Suppressor macrophage treated with lipopolysaccharide for 4 hours (primary cell): ENCODE measurements around the gene BEST1.
A peak's percentile ranks its signal among the peaks of the same experiment; 100 is the strongest.

Source experiments
- DNase-seq: peaks from one replicate; pipeline ENCODE4 v3.0.0-alpha.2; 2020

BEST1 gene

DNA sequence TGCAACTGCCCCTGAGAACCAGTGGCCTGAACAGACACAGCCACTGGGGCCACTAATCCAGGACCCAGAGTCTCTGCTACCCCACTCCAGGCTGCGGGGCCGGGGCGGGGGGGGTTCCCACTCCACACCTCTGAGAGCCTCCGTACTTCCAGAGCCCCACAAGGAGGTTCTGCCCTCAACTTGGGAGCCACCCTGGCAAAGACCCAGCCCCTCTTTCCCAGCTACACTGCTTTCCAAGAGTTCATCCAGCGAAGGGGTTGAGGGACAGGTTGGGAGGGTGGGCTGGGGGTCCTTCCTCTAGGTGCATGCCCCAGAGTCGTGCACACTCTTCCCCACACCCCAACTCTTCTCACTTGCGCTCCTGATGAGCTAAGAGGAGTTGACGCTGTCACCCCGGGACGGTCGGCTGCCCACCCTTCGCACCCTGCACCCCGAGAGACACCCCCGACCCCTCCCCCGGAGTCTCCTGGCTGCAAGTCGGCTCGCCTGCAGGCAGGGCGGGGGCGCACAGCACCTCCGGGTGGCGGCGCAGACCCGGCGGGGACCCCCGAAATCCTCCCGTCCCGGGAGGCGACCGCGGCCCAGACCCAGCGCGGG lies 33.3 kb upstream of the BEST1 start:
- no peak for DNase-seq

GRCh38 chr11:61917334-61918109 lies 32.6 kb upstream of the BEST1 start, which contains the start of gene RAB3IL1:
Gene RAB3IL1, minus strand, starts transcription at chr11:61917566. Its CDS starts 199 bp downstream, at chr11:61917367.
- peak; percentile 58 for DNase-seq

DNA sequence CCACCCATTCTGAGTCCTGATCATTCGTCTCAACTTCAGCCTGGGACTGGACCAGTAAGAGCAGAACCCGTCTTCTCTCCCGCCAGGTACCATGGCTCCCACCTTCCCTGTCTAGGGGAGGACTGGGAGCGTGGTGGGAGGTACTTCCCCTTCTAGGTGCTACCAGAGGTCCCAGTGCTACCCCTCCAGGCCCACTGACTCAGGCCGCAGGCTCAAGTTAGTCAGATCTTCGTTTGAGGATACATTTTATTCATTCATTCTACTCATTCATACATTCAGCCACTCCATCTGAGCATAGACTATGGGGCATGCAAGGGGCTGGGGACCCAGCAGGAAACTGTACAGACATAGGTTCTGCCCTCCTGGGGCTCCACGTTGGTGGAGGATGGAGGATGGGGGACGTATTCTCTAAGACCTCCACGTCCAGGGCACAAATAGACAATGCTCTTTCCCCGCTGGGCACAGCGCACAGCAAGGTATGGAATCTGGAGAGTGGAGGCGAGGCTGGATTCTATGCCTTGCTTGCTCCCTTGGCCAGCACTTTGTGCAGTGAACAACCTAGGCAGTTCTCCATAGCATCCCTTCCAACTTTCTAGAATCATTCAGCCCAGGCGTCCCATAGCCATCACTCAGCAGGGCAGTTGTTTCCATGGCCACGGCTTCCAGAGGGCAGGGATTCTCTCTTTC lies 31.8 kb upstream of the BEST1 start:
- no peak for DNase-seq

GRCh38 chr11:61918938-61919704 lies 31.0 kb upstream of the BEST1 start:
- no peak for DNase-seq

GRCh38 chr11:61919705-61920631 lies 30.2 kb upstream of the BEST1 start:
- DNase-seq: no peak

DNA sequence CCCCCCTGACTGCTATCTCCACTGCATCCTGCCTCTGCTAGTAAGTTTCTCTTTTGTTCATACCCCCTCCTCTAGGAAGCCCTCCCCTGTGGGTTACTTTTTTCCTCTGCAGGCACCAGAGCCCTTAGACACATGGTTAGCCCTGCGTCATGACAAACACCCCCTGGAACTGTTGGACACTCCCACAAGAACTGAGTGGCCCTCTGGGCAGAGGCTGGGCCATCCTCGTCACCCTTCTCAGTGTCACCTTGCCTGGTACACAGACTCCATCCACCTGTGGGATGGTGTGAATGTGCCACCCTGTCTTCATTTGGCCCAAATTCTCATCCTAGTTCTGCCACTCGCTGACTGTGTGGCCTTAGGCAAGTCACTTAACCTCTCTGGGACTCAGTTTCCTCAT lies 28.7 kb upstream of the BEST1 start:
- DNase-seq: no peak

- DNase-seq: peak; percentile 78
These were observed 27.6 kb upstream of the BEST1 start for GRCh38 chr11:61922539-61922938.

GRCh38 chr11:61923166-61924063 lies 26.7 kb upstream of the BEST1 start:
- DNase-seq: peak; percentile 39

GRCh38 chr11:61924064-61924455 lies 26.1 kb upstream of the BEST1 start:
- DNase-seq: no peak

GRCh38 chr11:61925736-61926135 lies 24.4 kb upstream of the BEST1 start:
- no peak for DNase-seq

DNA sequence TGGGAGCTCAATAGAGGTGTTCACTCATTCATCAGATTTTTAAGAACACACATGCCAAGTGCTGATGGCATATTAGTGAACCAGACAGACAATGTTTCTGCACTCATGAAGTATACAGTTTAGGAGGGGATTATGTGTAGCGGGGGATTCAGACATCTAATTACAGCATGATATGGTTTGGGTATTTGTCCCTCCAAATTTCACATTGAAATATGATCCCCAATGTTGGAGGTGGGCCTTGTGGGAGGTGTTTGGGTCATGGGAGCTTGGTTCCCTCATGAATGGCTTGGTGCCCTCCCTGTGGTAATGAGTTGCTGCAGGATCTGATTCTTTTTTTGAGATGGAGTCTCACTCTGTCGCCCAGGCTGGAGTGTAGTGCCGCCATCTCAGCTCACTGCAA lies 23.9 kb upstream of the BEST1 start:
- no peak for DNase-seq

DNA sequence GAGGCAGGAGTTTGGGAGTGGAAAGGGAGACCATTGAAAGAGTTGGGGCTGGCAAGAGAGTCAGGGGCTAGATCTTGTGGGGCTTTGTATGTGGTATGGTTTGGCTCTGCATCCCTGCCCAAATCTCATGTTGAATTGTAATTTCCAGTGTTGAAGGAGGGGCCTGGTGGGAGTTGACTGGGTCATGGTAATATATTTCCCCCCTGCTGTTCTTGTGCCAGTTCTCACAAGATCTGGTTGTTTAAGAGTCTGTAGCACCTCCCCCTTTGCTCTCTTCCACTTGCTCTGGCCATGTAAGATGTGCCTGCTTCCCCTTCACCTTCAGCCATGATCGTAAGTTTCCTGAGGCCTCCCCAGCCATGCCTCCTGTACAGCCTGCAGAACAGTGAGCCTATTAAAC lies 22.6 kb upstream of the BEST1 start:
- DNase-seq: peak; percentile 37

- DNase-seq: peak; percentile 49
These were observed 21.5 kb upstream of the BEST1 start for GRCh38 chr11:61928606-61929005.

GRCh38 chr11:61930933-61931332 lies 19.2 kb upstream of the BEST1 start:
- no peak for DNase-seq

GRCh38 chr11:61935861-61936260 lies 14.3 kb upstream of the BEST1 start:
- DNase-seq: no peak

GRCh38 chr11:61940466-61940865 lies 9.7 kb upstream of the BEST1 start:
- DNase-seq: no peak

DNA sequence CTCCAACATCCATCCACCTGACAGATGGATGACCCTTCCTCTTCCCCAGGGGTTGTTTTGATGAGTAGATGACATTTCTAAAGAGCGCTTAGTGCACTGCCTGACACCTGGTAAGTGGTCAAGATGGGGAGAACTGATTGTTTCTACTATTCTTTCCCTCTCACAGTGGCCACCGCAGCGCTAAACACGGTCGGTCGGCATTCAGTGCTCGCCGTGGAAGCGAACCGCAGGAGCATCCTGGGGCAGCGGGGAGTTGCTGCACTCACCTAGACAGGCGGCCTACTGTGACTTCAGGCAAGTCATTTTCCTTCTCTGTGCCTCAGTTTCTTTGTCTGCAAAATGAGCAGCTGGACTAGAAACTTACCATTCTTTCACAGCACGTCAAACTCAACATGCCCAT lies 5.0 kb upstream of the BEST1 start:
- no peak for DNase-seq

- no peak for DNase-seq
These were observed 3.3 kb upstream of the BEST1 start for GRCh38 chr11:61946894-61947293.

- DNase-seq: peak; percentile 88
These were observed 2.5 kb upstream of the BEST1 start for GRCh38 chr11:61947486-61948210.

DNA sequence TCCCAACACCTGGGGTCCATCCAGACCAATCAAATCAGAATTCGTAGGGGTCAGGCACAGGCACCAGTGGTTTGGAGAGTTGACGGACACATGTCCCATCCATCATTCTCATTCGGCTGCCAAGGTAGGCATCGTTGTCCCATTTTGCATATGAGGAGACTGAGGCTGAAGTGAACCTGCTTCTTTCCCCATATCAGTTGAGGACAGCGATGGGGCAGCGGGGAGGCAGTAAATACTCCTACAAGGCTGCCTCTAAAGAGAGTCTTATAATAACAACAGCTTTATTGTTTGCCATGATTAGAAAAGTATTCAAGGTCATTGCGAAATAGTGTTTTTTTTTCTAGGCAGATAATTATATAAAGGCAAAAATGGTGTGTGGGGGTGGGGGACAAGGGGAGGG lies 1.6 kb upstream of the BEST1 start:
- no peak for DNase-seq
